ENCODE measurements around the gene CIDEB.

The CIDEB gene

DNA sequence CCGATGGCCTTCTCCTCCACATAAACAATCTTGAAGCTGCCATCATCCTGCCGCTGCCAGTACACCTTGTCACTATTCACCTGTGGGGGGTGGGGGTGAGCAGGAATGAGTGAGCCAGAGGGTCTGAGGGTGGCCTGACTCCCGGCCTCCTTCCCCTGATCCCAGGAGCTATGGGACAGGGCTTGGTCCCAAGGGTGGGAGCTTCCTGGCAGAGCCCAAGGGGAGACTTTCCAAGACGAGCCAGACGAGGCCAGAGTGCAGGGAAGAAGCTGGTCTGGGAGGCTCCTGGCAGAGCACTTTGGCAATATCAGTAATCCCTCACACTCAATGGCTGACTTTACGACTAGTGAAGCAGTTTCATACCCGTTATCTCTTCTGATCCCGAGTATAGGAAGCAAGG lies 52.3 kb downstream of the CIDEB start:
- no peak for DNase-seq (ENCODE audit: low read depth in 2 of 2)

All from stimulated activated CD4-positive, alpha-beta T cell treated with anti-CD3 and anti-CD28 coated beads, Interleukin-15, amount 100 ng/mL, for 48 hours (primary cell).